Measurements from ENCODE around the gene ANKRD17.

The ANKRD17 gene

DNA sequence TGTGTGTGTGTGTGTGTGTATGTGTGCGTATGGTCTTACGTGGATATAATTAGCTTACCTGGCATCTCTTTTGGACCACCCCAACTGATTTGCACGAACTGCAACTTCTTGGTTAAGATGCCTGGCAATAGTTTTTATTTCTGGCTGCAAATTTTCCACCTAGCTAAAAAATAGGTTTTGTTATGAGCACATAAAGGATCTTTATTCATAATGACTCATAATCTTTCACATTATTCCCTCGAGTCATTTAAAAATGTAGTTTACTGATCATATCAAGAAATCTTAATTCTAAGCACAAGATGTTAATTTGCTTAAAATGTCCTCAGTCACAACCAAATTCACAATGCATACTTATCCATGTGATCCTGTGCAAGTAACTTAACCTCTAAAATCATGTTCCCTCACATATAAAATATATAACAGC lies 190.6 kb downstream of the ANKRD17 start:
- DNase-seq (ENCODE audit: low read depth), result peak; percentile 18
- H3K4me3 ChIP-seq (ENCODE audit: low read depth, low read length), result peak overlapping the region; percentile 89

DNA sequence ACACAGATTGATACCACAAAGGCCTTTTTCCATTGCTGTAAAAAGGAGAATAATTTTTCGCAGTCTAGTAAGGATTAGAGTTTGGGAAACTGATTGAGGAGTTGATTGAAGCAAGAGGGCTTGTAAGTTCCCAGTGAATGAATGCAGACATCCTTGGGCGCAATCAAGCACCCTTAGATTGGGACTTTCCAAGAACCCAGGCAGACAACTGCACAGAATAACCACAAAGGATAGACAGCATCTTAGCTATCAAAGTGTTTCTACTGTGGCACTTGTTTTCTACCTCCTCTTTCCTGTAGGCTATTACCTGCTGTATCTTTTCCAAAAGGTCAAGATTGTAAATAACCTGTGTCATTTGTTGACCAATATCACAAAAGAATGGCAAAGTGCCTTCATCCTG lies 191.7 kb downstream of the ANKRD17 start:
- no peak overlapping the region for H3K4me3 ChIP-seq (ENCODE audit: low read depth, low read length)
- TF ChIP-seq, protein P1, sequence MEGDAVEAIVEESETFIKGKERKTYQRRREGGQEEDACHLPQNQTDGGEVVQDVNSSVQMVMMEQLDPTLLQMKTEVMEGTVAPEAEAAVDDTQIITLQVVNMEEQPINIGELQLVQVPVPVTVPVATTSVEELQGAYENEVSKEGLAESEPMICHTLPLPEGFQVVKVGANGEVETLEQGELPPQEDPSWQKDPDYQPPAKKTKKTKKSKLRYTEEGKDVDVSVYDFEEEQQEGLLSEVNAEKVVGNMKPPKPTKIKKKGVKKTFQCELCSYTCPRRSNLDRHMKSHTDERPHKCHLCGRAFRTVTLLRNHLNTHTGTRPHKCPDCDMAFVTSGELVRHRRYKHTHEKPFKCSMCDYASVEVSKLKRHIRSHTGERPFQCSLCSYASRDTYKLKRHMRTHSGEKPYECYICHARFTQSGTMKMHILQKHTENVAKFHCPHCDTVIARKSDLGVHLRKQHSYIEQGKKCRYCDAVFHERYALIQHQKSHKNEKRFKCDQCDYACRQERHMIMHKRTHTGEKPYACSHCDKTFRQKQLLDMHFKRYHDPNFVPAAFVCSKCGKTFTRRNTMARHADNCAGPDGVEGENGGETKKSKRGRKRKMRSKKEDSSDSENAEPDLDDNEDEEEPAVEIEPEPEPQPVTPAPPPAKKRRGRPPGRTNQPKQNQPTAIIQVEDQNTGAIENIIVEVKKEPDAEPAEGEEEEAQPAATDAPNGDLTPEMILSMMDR (conservative IDR thresholded peaks at IDR 0.05; ENCODE audit: low read depth, low read length), result no peak
- DNase-seq (ENCODE audit: low read depth), result no peak

More for the DNA sequence above, 190.6 kb downstream of the ANKRD17 start:
- TF ChIP-seq, protein P1 (conservative IDR thresholded peaks at IDR 0.05; ENCODE audit: low read depth, low read length), result no peak

DNA sequence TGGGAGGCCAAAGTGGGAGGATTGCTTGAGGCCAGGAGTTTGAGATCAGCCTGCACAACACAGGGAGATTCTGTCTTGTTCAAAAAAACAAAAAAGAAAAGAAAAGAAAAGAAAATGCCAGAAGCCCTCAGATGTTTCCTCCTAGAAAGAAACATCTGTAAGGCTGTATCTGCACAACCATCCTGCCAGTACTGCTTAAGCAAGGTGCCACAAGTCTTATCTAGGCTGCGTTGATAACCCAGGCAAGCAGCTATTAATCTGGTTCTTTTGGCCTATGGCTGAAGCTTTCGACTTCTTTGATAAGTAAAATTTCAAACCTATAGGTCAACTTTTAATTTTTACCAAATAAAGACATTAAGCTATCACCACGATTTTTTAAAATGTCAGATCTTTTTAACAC lies 192.2 kb downstream of the ANKRD17 start:
- H3K4me3 ChIP-seq (ENCODE audit: low read depth, low read length), result no peak overlapping the region
- DNase-seq (ENCODE audit: low read depth), result no peak
- TF ChIP-seq, protein P1 (conservative IDR thresholded peaks at IDR 0.05; ENCODE audit: low read depth, low read length), result no peak

DNA sequence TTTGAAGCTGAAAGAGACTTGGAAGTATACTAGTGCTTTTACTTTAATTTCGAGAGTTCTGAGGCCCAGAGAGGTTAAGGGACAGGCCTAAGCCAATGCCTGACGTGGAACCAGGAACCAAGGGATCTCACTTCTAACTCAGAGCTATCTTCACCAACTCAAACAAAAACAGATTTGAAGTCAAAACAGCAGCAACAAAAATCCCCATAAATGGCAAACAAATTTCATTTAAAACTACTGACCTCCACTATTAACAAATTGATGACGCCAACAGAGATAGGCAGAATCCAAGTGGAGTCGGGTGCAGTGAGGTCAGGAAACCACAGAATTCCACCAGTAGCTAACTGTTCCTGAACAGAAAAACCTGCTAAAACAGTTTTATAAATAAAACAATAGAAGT lies 194.1 kb downstream of the ANKRD17 start:
- H3K4me3 ChIP-seq (ENCODE audit: low read depth, low read length), result no peak overlapping the region
- DNase-seq (ENCODE audit: low read depth), result no peak
- TF ChIP-seq, protein P1 (conservative IDR thresholded peaks at IDR 0.05; ENCODE audit: low read depth, low read length), result no peak

DNA sequence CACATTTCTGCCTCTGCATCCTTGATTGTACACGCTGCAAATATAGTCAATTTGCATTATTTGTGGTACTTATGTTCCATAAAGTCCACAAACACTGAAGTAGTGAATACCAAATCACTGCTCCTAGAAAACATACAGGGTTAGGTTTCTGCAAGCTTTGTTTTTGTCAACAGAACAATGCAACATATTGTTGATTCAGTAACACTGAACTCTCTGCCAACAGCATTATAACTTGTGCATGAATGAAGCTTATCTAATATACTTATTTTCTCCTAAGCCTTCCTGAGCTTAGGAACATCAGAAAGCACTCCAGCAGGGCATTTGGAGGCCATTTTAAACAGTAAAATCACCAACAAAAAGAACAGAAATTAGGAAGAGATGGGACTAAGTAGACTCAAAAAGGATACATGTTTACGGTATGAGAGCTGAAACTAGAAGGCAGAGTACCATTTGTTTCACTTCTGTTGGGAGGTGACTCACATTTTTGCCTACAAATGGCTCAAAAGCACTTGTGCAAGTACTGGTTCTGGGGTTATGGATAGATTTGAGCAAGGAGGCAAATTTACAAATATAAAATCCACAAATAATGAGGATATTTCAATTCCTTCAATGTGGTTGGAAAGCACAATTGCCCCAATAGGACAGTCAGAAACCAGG lies 203.2 kb downstream of the ANKRD17 start:
- no peak overlapping the region for H3K4me3 ChIP-seq (ENCODE audit: low read depth, low read length)
- no peak for DNase-seq (ENCODE audit: low read depth)
- TF ChIP-seq, protein P1 (conservative IDR thresholded peaks at IDR 0.05; ENCODE audit: low read depth, low read length), result no peak

DNA sequence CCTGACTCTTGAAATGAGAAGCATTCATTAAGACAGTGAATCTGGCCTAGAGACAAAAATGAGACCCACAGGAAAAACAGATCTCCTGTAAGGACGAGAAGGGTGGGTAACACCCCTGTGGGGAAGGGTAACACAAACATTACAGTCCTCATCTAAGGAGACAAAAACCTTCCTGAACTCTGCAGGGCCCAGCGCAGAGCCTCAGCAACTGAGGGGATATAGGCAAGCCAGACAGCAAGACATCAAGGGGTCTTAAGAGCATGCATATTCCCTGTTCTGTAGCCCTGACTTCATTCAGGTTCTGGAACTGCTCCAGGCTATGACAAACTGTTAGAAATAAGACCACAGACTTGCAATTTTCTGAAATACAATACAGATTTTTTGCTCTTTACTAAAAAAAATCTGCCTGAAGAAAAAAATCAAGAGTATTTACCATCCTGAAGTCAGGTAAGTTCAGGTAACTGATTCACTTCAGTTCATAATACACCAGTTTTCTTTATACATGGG lies 204.6 kb downstream of the ANKRD17 start:
- peak; percentile 53 for DNase-seq (ENCODE audit: low read depth)
- TF ChIP-seq, protein P1 (conservative IDR thresholded peaks at IDR 0.05; ENCODE audit: low read depth, low read length), result no peak

DNA sequence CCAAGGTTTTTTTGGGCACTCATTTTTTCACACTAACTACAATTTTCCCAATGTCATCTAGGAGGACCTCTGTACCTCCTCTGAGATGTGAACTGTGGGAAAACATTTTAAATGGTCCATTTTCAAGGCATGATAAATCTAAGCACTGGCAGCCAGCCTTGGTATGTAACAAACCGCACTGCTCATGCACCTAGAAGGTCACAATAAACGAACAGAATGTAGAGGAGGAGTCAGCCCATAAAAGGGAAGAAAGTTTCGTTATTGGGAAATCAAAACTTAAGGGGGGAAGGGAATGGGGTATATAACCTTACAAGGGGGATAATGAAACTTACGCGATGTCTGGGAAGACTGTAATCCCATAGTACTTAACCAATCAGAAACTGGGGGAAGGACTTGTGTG lies 205.5 kb downstream of the ANKRD17 start:
- TF ChIP-seq, protein P1 (conservative IDR thresholded peaks at IDR 0.05; ENCODE audit: low read depth, low read length), result no peak
- no peak overlapping the region for H3K4me3 ChIP-seq (ENCODE audit: low read depth, low read length)
- DNase-seq (ENCODE audit: low read depth), result peak; percentile 57

More for the DNA sequence above, 204.6 kb downstream of the ANKRD17 start:
- no peak overlapping the region for H3K4me3 ChIP-seq (ENCODE audit: low read depth, low read length)

Measured in choroid plexus epithelial cell (primary cell).